SU-DHL-6 (cell line): Measurements from ENCODE around the gene DIO2.

Source experiments
- H2AFZ ChIP-seq: fragments of 200-600 bp; sonication (generic); 2 replicates; pipeline ENCODE4 v1.6.1; 2014; ENCODE audit warnings: low read depth, mild to moderate bottlenecking, moderate library complexity, mixed read lengths, antibody characterized with exemption, low read length; ENCODE audit not compliant: severe bottlenecking
- H3F3A ChIP-seq: fragments of 200-600 bp; shearing (Covaris generic); 2 replicates; pipeline ENCODE4 v1.6.0; 2016; ENCODE audit warnings: antibody characterized with exemption, mild to moderate bottlenecking; ENCODE audit not compliant: insufficient read depth
- H3K27ac ChIP-seq: fragments of 200-600 bp; sonication (generic); 2 replicates; pipeline ENCODE4 v1.5.1; 2016; ENCODE audit warnings: low read depth, mild to moderate bottlenecking, low read length, moderate library complexity, mixed read lengths
- H3K27me3 ChIP-seq: fragments of 200-600 bp; sonication (generic), shearing (Covaris generic); 2 replicates; pipeline ENCODE4 v1.6.0; 2014; ENCODE audit warnings: mild to moderate bottlenecking, low read length
- H3K36me3 ChIP-seq: fragments of 200-600 bp; sonication (generic); 2 replicates; pipeline ENCODE4 v1.6.1; 2014; ENCODE audit warnings: mild to moderate bottlenecking, low read length, mixed read lengths
- H3K4me2 ChIP-seq: fragments of 300-600, 200-600 bp; shearing (Covaris generic), sonication (generic); 2 replicates; pipeline ENCODE4 v1.6.0; 2014; ENCODE audit warnings: low read length, low read depth, mild to moderate bottlenecking; ENCODE audit not compliant: poor library complexity, severe bottlenecking
- H3K4me3 ChIP-seq: fragments of 200-600 bp; sonication (generic); 2 replicates; pipeline ENCODE4 v1.5.1; 2014; ENCODE audit warnings: antibody characterized with exemption, low read length, mild to moderate bottlenecking, mixed read lengths; ENCODE audit not compliant: insufficient read depth, poor library complexity, severe bottlenecking
- H3K79me2 ChIP-seq: fragments of 200-600 bp; sonication (generic); 2 replicates; pipeline ENCODE4 v1.6.1; 2014; ENCODE audit warnings: mild to moderate bottlenecking, low read length, moderate library complexity; ENCODE audit not compliant: insufficient read depth
- H3K9ac ChIP-seq: fragments of 200-600 bp; sonication (generic); 2 replicates; pipeline ENCODE4 v1.7.0; 2014; ENCODE audit warnings: mild to moderate bottlenecking, low read length
- H3K9me2 ChIP-seq: fragments of 200-600 bp; sonication (generic); replicated peaks from 2 replicates; pipeline ENCODE4 v1.6.1; 2014; ENCODE audit warnings: low read length; ENCODE audit not compliant: insufficient read depth
- H3K9me3 ChIP-seq: fragments of 200-600 bp; sonication (generic); 2 replicates; pipeline ENCODE4 v1.6.1; 2014; ENCODE audit warnings: low read length, mixed read lengths; ENCODE audit not compliant: insufficient read depth
- H4K20me1 ChIP-seq: fragments of 200-600 bp; sonication (generic); 2 replicates; pipeline ENCODE4 v1.6.1; 2014; ENCODE audit warnings: low read depth, mild to moderate bottlenecking, antibody characterized with exemption, low read length, moderate library complexity, mixed read lengths
- CTCF ChIP-seq: fragments of 200-600 bp; sonication (generic); IDR thresholded peaks from one replicate; pipeline ENCODE4 v1.5.1; 2017; ENCODE audit warnings: antibody characterized with exemption, mild to moderate bottlenecking, low read length, moderate library complexity; ENCODE audit not compliant: insufficient read depth, poor library complexity, severe bottlenecking
- EZH2phosphoT487 ChIP-seq: fragments of 200-600 bp; sonication (generic), shearing (Covaris generic); conservative IDR thresholded peaks from 2 replicates; pipeline ENCODE4 v1.6.1; 2018; ENCODE audit warnings: mild to moderate bottlenecking, antibody characterized with exemption, low read length, moderate library complexity, mixed read lengths

Gene DIO2

GRCh38 chr14:80176893-80177292, 34.4 kb downstream of the DIO2 start:
- Histone ChIP-seq H3K79me2 (no peaks in the 10 kb centered on the region), H3K27ac (no peak overlapping the region)

GRCh38 chr14:80172375-80173051, 38.8 kb downstream of the DIO2 start:
- Histone ChIP-seq H3K36me3 (no peaks in the 10 kb centered on the region), H3K4me3 (no peak overlapping the region), H3K27me3 (no peaks in the 10 kb centered on the region), H3K79me2 (no peaks in the 10 kb centered on the region), H3F3A (no peaks in the 10 kb centered on the region), H3K4me2 (no peak overlapping the region), H2AFZ (no peak overlapping the region), H4K20me1 (no peaks in the 10 kb centered on the region), H3K27ac (no peak overlapping the region), H3K9me3 (no peaks in the 10 kb centered on the region), H3K9ac (no peak overlapping the region), H3K9me2 (no peaks in the 10 kb centered on the region)
- TF ChIP-seq EZH2phosphoT487, result no peak

More at GRCh38 chr14:80176893-80177292, 34.4 kb downstream of the DIO2 start:
- Histone ChIP-seq H3K4me3 (no peak overlapping the region), H3K9me3 (no peaks in the 10 kb centered on the region), H3K27me3 (no peaks in the 10 kb centered on the region), H3F3A (no peaks in the 10 kb centered on the region), H3K9me2 (no peaks in the 10 kb centered on the region), H4K20me1 (no peaks in the 10 kb centered on the region), H2AFZ (no peak overlapping the region), H3K36me3 (no peaks in the 10 kb centered on the region), H3K4me2 (no peak overlapping the region), H3K9ac (no peak overlapping the region)
- TF ChIP-seq CTCF (no peak), EZH2phosphoT487 (no peak)

- Histone ChIP-seq H3K27ac (no peak overlapping the region), H3K9me3 (no peaks in the 10 kb centered on the region), H3K27me3 (no peaks in the 10 kb centered on the region), H3K79me2 (no peaks in the 10 kb centered on the region), H3K9ac (no peak overlapping the region), H3F3A (no peaks in the 10 kb centered on the region), H3K36me3 (no peaks in the 10 kb centered on the region), H3K4me2 (no peak overlapping the region), H4K20me1 (no peaks in the 10 kb centered on the region), H3K9me2 (no peaks in the 10 kb centered on the region), H2AFZ (no peak overlapping the region), H3K4me3 (no peak overlapping the region)
- TF ChIP-seq EZH2phosphoT487, result no peak
- TF ChIP-seq CTCF, result no peak
Observed at GRCh38 chr14:80167793-80168448, 43.4 kb downstream of the DIO2 start.

GRCh38 chr14:80164991-80165721, 46.1 kb downstream of the DIO2 start:
- no peak for TF ChIP-seq EZH2phosphoT487
- Histone ChIP-seq H3K79me2 (no peaks in the 10 kb centered on the region), H4K20me1 (no peaks in the 10 kb centered on the region), H3K9me3 (no peaks in the 10 kb centered on the region), H3K4me2 (no peak overlapping the region), H3K4me3 (no peak overlapping the region), H3K27me3 (no peaks in the 10 kb centered on the region), H3F3A (no peaks in the 10 kb centered on the region), H2AFZ (no peak overlapping the region), H3K9ac (no peak overlapping the region), H3K36me3 (no peaks in the 10 kb centered on the region), H3K27ac (no peak overlapping the region), H3K9me2 (no peaks in the 10 kb centered on the region)
